Ovary (tissue), 9 donors: Measurements from ENCODE around the gene VIPR2. TPM values are rescaled to one million over a fixed set of nuclear protein-coding genes. Genes with fewer than 3 reads are reported as not detected.

Source experiments
- DNase-seq, 5 donors: peaks; one replicate each; pipeline ENCODE4 v3.0.0-alpha.2; 2019 to 2020
- H3K27ac ChIP-seq, 2 donors: fragments of 200-600 bp; one replicate each; pipeline versions ENCODE4 v1.5.1 to v1.8.0; 2019 to 2022
- H3K27me3 ChIP-seq: fragments of 200-600 bp; one replicate; pipeline ENCODE4 v1.8.0; 2022
- H3K36me3 ChIP-seq: fragments of 200-600 bp; sonication (generic); one replicate; pipeline ENCODE4 v1.5.1; 2019
- H3K4me1 ChIP-seq: one replicate; pipeline ENCODE4 v1.8.1; 2013; ENCODE audit warnings: mild to moderate bottlenecking, moderate library complexity; ENCODE audit not compliant: insufficient read depth
- H3K4me3 ChIP-seq: fragments of 200-600 bp; sonication (generic); one replicate; pipeline ENCODE4 v1.5.1; 2017
- H3K9me3 ChIP-seq, 2 donors: fragments of 200-600 bp in 1 of 2; sonication (generic) in 1 of 2; one replicate each; pipeline versions ENCODE4 v1.5.1 to v1.8.1; 2013 to 2019; ENCODE audit warnings: mild to moderate bottlenecking in 1 of 2, moderate library complexity in 1 of 2
- CTCF ChIP-seq, 3 donors: fragments of 450-650 bp in 2 of 3; fragments of 200-600 bp in 1 of 3; IDR thresholded peaks; one replicate each; pipeline versions ENCODE4 v1.5.1 to v1.8.0; 2016 to 2022; ENCODE audit warnings: antibody characterized with exemption in 3 of 3, mild to moderate bottlenecking in 1 of 3
- EP300 ChIP-seq: sonication (generic); formaldehyde crosslinking; IDR thresholded peaks from one replicate; pipeline ENCODE4 v1.6.1; 2017; ENCODE audit warnings: antibody characterized with exemption
- POLR2A ChIP-seq: fragments of 450-650 bp; IDR thresholded peaks from one replicate; pipeline ENCODE4 v1.6.1; 2017; ENCODE audit warnings: antibody characterized with exemption, mild to moderate bottlenecking, moderate library complexity
- WGBS, 3 donors: extraction: QIAGEN DNeasy Blood & Tissue Kit in 1 of 3; methylation state at CpG; one replicate each; pipeline versions ENCODE4 v1.1.5 to v1.1.7; 2013 to 2017; 5-methylcytosine and 5-hydroxymethylcytosine counted together
- intact Hi-C, 4 donors: fragments of 100-400 bp; cut with DNase I; formaldehyde crosslinking; loops; one replicate each; pipeline versions ENCODE4 v1.11.0 to v1.15.1; 2022 to 2023
- polyA plus RNA-seq, 2 donors: library from polyadenylated mRNA; stranded (reverse); fragments of 200-250 nt in 1 of 2; fragments of 350-450 nt in 1 of 2; fragmentation: Illumina TruSeq in 1 of 2; extraction: RNeasy Lipid Tissue Mini Kit (QIAGEN cat#74804) in 1 of 2; gene quantifications; one replicate each; pipeline ENCODE4 v1.2.3, GENCODE V29; 2013 to 2014
- total RNA-seq, 7 donors: library from RNA; depleted of rRNA in 2 of 7; stranded (reverse); fragments of >200 nt in 2 of 7; fragmentation: NEBNext Ultra II Directional in 3 of 7; extraction: Animal tissue kit (Norgen Biotek cat#: 25700) in 3 of 7; gene quantifications; one replicate each; pipeline versions ENCODE4 v1.1.0 to v1.2.4, GENCODE V29; 2016 to 2023
- donor health status: DM: no; HTN: no; CAD: no; lungs with moderate emphysema.
- donor health status: DM: no; HTN: no; CAD: no.
- donor health status: Bipolar disorder and iron deficiency.
- donor health status: DM: yes; HTN: yes; CAD: no.
- donor health status: DM: no; HTN: no; CAD: no.
- donor health status: DM: yes; HTN: yes; CAD: no.

The VIPR2 gene
- total and polyA plus RNA-seq, 9 donors, result 3.6 to 18.0 (median 9.0) TPM

DNA sequence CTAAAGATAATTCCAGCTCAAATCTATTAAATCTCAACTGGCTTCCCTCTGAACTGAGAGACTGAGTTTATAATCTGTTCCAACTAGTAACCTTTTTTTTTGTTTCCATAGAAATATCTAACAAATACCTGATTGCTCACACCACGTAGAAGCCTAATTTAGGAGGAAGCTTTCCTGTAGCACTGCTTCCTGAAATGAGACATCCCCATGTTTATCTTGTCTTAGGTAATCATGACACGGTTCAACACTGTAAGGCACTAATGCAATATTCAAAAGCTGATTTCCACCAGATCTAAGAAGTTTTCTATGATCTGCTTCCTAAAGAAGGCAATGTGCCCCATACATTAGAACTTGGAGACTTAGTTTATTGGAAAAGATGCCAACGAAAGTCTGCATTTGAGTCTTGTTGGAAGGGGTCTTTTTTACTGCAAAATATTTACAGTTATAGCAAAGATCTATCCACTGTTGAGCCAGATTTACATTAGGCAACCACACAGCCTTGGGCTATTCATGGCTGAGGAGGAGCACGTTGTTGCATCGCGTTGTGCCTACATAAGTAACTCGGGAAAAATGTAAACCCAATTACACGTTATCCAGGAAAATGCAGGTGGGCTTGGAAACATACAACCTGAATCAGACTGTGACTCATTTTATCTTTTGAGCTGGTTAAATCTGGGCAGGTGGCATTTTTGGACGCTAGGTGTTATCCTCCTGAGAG is 66.3 kb downstream of the VIPR2 start:
- Histone ChIP-seq H3K27me3 (no peaks in the 10 kb centered on the region), H3K4me3 (no peak overlapping the region), H3K4me1 (peaks cover 5% of the 10 kb centered on the region), H3K9me3 (no peaks in the 10 kb centered on the region), H3K36me3 (no peaks in the 10 kb centered on the region), H3K27ac (no peak overlapping the region)
- no peak for DNase-seq
- TF ChIP-seq CTCF (IDR thresholded peaks at IDR 0.05), result no peak
- no peak for TF ChIP-seq POLR2A
- TF ChIP-seq EP300, result no peak
- 84 to 87% (median 84%) methylated on average over 9 of the region's 9 CpGs for WGBS, 3 donors
- intact Hi-C loops, result no loop called here

DNA sequence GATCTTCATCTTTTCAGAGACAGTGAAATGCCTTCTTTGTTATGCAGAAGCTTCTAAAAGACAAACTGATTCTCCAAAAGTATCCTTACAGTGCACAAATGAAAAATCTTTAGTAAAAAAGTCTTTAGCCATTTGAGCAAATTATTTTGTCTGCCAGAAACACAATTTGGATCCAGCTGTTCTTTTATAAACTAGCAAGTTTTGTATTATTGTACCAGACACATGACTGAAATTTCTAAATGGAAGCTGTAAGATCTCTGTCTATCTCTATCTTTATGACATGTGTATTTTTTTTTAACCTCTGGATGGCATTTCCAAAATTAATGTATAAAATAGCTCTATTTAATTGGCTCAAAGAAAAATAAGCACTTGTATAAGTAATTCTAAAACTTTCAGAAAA is 68.3 kb downstream of the VIPR2 start:
- Histone ChIP-seq H3K4me1 (peaks cover 5% of the 10 kb centered on the region), H3K36me3 (no peaks in the 10 kb centered on the region), H3K27me3 (no peaks in the 10 kb centered on the region), H3K9me3 (no peaks in the 10 kb centered on the region), H3K4me3 (no peak overlapping the region), H3K27ac (peak overlapping the region in 1 of 2 donors; percentile 52)
- TF ChIP-seq EP300 (no peak), POLR2A (no peak), CTCF (IDR thresholded peaks at IDR 0.05) (no peak)
- intact Hi-C loops, result no loop called here
- no peak for DNase-seq

- Histone ChIP-seq H3K4me1 (peaks cover 5% of the 10 kb centered on the region), H3K9me3 (no peaks in the 10 kb centered on the region), H3K4me3 (no peak overlapping the region), H3K27me3 (no peaks in the 10 kb centered on the region), H3K36me3 (no peaks in the 10 kb centered on the region), H3K27ac (peak overlapping the region in 1 of 2 donors; percentile 52)
- DNase-seq, result no peak
- intact Hi-C loops, result no loop called here
- TF ChIP-seq EP300, result no peak
- TF ChIP-seq POLR2A, result no peak
- TF ChIP-seq CTCF (IDR thresholded peaks at IDR 0.05), result no peak
- 49 to 61% (median 51%) methylated on average over 17 of the region's 17 CpGs for WGBS, 3 donors
These were observed 69.0 kb downstream of the VIPR2 start for GRCh38 chr7:159075563-159076238.

DNA sequence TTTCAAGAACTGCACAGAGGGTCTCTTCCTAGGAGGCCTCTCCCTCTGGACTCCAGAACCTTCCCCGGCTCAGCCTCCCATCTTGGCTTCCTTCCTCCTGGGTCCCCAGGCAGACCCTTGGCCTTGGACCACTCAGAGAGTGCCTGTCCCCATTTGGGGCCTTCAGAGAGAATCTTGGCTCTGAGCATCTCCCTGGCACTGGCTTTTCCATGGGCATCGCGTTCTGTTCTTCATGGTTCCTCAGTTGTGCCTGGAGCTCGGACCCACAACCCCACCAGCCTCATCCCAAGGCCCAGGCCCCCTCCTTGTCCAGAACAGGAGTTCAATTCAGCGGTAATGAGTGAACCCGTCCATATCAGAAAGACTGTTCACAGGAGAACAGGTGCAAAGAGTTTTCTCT is 73.4 kb downstream of the VIPR2 start:
- peaks cover 15% of the 10 kb centered on the region for H3K4me1 ChIP-seq
- TF ChIP-seq CTCF (IDR thresholded peaks at IDR 0.05), result no peak
- no peak overlapping the region for H3K4me3 ChIP-seq
- no peak overlapping the region for H3K27ac ChIP-seq
- DNase-seq, result no peak
- no peaks in the 10 kb centered on the region for H3K27me3 ChIP-seq
- H3K36me3 ChIP-seq, result no peaks in the 10 kb centered on the region
- intact Hi-C loops, result no loop called here
- no peaks in the 10 kb centered on the region for H3K9me3 ChIP-seq
- WGBS, 3 donors, result 93 to 95% (median 94%) methylated on average over 6 of the region's 6 CpGs
